ENCODE measurements around the gene ABHD16A. TPM values are rescaled to one million over a fixed set of nuclear protein-coding genes. Genes with fewer than 3 reads are reported as not detected.

ABHD16A gene
- total RNA-seq, 2 experiments from 2014 or later, result 28.6 to 32.7 TPM

DNA sequence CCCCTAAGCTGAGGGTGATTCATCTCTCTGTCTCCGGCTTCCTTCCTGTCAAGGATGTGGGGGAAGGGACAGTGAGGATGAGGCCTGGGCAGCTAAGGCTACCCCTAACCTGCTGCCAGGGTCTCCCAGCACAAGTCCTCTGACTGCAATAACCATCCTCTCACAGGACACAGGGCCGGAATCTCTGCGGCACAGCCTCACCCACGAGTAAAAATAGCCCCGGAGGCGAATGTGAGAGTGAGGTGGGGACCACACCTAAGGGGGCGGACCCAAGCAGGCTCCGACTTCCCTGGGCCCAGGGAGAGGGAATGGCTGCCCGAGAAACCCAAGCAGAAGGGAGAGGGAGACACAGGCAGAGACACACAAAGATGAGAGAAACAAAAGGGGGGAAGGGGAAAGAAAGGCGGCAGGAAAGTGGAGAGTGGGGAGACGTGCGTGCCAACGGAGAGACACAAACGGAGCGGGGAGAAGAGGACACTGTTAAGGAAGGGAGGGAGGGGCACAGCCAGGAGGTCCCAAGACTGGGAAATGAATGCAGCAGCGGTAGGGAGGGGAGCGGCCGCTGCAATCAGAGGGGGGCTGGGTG is 31.8 kb upstream of the ABHD16A start:
- H4K20me1 ChIP-seq (ENCODE audit: insufficient read depth, low read length), result 0 out of 2 replicates have a peak, but pooled peaks cover 8% of the 10 kb centered on the region
- no peak overlapping the region for H2AFZ ChIP-seq (ENCODE audit: low read length)
- peaks cover 53% of the 10 kb centered on the region for H3K4me1 ChIP-seq (ENCODE audit: insufficient read depth, low read length, poor library complexity, severe bottlenecking)
- H3K79me2 ChIP-seq (ENCODE audit: insufficient read depth, low read depth, low read length), result peaks cover 34% of the 10 kb centered on the region
- peak overlapping the region; percentile 78 for H3K4me3 ChIP-seq (ENCODE audit: low read depth, low read length, poor library complexity, severe bottlenecking)
- ChIA-PET POLR2A (interaction anchor here (0.5 to 7.1 kb wide), 7 partner anchors 26 to 521 kb away, joined by 3 to 43 read pairs (median 4); partner anchors contain the start of gene HSPA1B), CTCF (ENCODE audit: unreplicated experiment) (no interaction called here)
- H3K9me2 ChIP-seq (ENCODE audit: insufficient read depth, low read length), result no peaks in the 10 kb centered on the region
- H3K27ac ChIP-seq (ENCODE audit: low read depth, low read length, poor library complexity, severe bottlenecking), result peak overlapping the region; percentile 93
- no peak for TF ChIP-seq EZH2phosphoT487 (IDR thresholded peaks at IDR 0.05; ENCODE audit: borderline replicate concordance, low read depth, low read length)
- TF ChIP-seq, protein P1, sequence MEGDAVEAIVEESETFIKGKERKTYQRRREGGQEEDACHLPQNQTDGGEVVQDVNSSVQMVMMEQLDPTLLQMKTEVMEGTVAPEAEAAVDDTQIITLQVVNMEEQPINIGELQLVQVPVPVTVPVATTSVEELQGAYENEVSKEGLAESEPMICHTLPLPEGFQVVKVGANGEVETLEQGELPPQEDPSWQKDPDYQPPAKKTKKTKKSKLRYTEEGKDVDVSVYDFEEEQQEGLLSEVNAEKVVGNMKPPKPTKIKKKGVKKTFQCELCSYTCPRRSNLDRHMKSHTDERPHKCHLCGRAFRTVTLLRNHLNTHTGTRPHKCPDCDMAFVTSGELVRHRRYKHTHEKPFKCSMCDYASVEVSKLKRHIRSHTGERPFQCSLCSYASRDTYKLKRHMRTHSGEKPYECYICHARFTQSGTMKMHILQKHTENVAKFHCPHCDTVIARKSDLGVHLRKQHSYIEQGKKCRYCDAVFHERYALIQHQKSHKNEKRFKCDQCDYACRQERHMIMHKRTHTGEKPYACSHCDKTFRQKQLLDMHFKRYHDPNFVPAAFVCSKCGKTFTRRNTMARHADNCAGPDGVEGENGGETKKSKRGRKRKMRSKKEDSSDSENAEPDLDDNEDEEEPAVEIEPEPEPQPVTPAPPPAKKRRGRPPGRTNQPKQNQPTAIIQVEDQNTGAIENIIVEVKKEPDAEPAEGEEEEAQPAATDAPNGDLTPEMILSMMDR (conservative IDR thresholded peaks at IDR 0.05; ENCODE audit: low read length), result no peak
- no TSS peak for BruUV-seq (replicated peaks)
- peaks cover 43% of the 10 kb centered on the region for H3K36me3 ChIP-seq (ENCODE audit: insufficient read depth, low read length)
- peak; percentile 67 for DNase-seq (ENCODE audit: low spot score)
- H3K9me3 ChIP-seq (ENCODE audit: low read length), result no peaks in the 10 kb centered on the region
- intact Hi-C loops (cut with micrococcal nuclease; ENCODE audit: unreplicated experiment), result no loop called here
- peak overlapping the region; percentile 76 for H3K4me2 ChIP-seq (ENCODE audit: low read length)

DNA sequence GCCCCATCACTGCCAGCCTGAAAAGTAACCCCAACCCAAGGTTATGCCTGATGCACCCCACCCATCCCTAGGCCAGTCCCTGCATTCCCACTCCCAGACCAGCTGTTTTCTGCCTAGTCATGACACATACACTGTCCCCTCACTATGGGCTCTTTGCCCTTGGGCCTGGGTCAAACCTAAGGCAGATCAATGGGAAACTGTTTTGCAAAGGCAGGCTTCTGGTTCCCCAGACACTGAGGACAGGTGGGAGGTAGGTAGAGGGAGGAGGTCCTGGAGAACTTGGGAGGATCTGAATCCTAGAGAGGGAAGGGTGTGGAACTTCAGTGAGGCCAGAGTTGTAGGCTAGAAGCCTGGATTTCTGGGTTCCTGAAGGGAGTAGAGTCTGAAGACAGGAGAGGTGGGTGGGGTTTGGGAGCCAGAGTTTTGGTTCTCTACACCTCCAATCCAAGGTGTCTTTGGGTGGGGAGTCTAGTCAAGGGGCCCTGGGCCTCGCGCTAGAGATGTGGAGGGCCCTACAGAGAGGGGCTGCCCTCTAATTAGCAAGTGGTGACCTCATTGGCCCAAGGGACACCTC is 31.2 kb upstream of the ABHD16A start:
- intact Hi-C loops (cut with micrococcal nuclease; ENCODE audit: unreplicated experiment), result no loop called here
- H3K4me1 ChIP-seq (ENCODE audit: insufficient read depth, low read length, poor library complexity, severe bottlenecking), result peaks cover 57% of the 10 kb centered on the region
- BruUV-seq (replicated peaks), result no TSS peak

More for the DNA sequence above, 31.2 kb upstream of the ABHD16A start:
- Histone ChIP-seq H3K27ac (ENCODE audit: low read depth, low read length, poor library complexity, severe bottlenecking) (peak overlapping the region; percentile 93), H3K9me3 (ENCODE audit: low read length) (no peaks in the 10 kb centered on the region), H4K20me1 (ENCODE audit: insufficient read depth, low read length) (0 out of 2 replicates have a peak, but pooled peaks cover 8% of the 10 kb centered on the region), H3K9me2 (ENCODE audit: insufficient read depth, low read length) (no peaks in the 10 kb centered on the region), H3K79me2 (ENCODE audit: insufficient read depth, low read depth, low read length) (peaks cover 34% of the 10 kb centered on the region), H3K4me2 (ENCODE audit: low read length) (peak overlapping the region; percentile 76), H2AFZ (ENCODE audit: low read length) (no peak overlapping the region), H3K36me3 (ENCODE audit: insufficient read depth, low read length) (peaks cover 43% of the 10 kb centered on the region), H3K4me3 (ENCODE audit: low read depth, low read length, poor library complexity, severe bottlenecking) (peak overlapping the region; percentile 78)
- CTCF ChIA-PET (ENCODE audit: unreplicated experiment), result no interaction called here
- POLR2A ChIA-PET, result interaction anchor here (1.2 to 7.1 kb wide), 4 partner anchors 35 to 97 kb away, joined by 3 to 43 read pairs (median 10); partner anchors contain the start of gene HSPA1B
- TF ChIP-seq EZH2phosphoT487 (IDR thresholded peaks at IDR 0.05; ENCODE audit: borderline replicate concordance, low read depth, low read length), result no peak
- TF ChIP-seq, protein P1 (conservative IDR thresholded peaks at IDR 0.05; ENCODE audit: low read length), result no peak
- no peak for DNase-seq (ENCODE audit: low spot score)

All from OCI-LY7 (cell line).